Adrenal gland (tissue), 5 donors: Measurements from ENCODE around the gene HYAL2.

Source experiments
- CTCF ChIP-seq, 6 experiments: fragments of 450-650 bp in 4 of 6; fragments of 200-600 bp in 2 of 6; sonication (generic) in 1 of 6; IDR thresholded peaks; 1 replicate in 5 of 6; 2 replicates in 1 of 6; pipeline versions ENCODE4 v1.5.1 to v1.8.0; 2016 to 2021; ENCODE audit warnings: antibody characterized with exemption in 6 of 6, mild to moderate bottlenecking in 2 of 6, moderate library complexity in 1 of 6
- POLR2A ChIP-seq, 2 donors: fragments of 450-650 bp; IDR thresholded peaks; one replicate each; pipeline ENCODE4 v1.6.1; 2017; ENCODE audit warnings: antibody characterized with exemption in 2 of 2, mild to moderate bottlenecking in 2 of 2, moderate library complexity in 1 of 2
- donor health status: DM: no; HTN: no; CAD: no.

GRCh38 chr3:50370594-50370993, 48.0 kb upstream of the HYAL2 start:
- TF ChIP-seq POLR2A (IDR thresholded peaks at IDR 0.05) = no peak
- TF ChIP-seq CTCF (IDR thresholded peaks at IDR 0.05) = no peak
